SK-MEL-5 (cell line): ENCODE data around the gene CCDC146. TPM values are rescaled to one million over a fixed set of nuclear protein-coding genes. Genes with fewer than 3 reads are reported as not detected.

ENCODE experiments used
- DNase-seq: peaks from one replicate; pipeline ENCODE4 v3.0.0-alpha.2; 2016; ENCODE audit warnings: low read depth, low spot score
- in situ Hi-C: cut with HindIII; loops from 2 replicates; pipeline ENCODE4 v1.10.0; 2016; ENCODE audit warnings: low sequenced_read_pairs, high pct_unique_total_duplicates, low pct_unique_long_range_greater_than_20kb
- total RNA-seq: library from RNA; depleted of rRNA; stranded (reverse); fragments of >200 nt; shearing (Covaris generic); gene quantifications from 2 replicates; pipeline ENCODE4 v1.2.3, GENCODE V29; 2014

Gene CCDC146
- total RNA-seq, 1 experiment from 2014 or later: 0.95 TPM

DNA sequence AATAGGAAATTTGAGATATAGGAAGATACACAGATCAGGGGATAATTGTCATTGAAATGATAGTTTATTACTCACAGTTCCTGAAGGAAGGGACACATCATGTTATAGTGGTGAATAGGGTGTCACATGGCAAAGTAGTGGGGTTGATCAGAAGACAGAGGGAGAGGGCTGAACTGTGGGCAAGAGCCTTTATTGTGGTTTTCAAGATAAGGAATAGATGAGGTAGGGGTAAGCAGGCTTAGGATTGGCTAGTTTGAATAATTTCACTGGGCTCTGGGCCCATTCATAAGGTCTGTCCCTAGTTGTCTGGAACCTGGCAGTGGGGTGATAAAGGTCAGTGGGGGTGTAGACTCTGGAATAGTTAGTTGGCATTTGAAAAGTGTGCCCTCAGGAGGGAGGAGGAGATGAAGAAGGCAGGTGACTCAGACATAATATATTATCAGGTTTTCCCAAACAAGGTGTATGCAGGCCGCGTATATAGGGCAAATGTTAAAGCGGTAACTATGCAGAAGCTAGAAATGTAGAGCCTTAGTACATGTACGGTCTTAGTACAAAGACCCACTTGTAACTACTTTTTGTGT is 58.7 kb downstream of the CCDC146 start:
- no peak for DNase-seq
- in situ Hi-C loops: no loop called here

DNA sequence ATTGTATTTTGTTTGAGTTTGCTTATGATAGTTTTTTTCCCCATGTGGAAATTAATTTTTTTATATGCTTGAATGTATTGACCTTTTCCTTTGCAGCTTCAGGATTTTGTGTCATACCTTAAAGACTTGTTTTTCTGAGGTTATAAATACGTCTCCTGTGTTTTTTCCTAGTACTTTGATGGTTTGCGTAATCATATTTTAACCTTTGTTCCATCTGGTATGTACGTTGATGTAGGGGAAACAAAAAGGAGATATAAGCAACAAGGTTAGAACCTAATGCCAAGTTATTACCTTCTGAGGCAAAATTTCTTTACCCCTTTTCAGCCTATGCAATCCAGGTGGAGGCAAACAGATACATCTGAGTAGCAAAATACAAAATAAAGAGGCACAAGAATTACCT is 59.3 kb downstream of the CCDC146 start:
- in situ Hi-C loops: no loop called here
- no peak for DNase-seq

DNA sequence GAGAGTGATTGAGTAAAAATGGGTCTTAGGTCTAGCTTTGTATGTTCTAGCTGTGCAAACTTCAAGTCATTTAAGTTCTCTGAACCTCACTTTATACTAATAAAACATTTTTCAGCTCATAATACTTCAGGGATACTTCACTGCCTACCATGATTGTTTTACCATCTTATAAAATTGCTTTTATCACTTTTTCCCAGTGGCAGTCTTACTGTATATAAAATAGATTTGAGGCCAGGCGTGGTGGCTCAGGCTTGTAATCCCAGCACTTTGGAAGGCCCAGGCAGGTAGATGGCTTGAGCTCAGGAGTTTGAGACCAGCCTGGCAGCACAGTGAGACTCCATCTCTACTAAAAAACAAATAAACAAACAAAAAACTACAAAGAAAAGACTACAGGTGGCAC is 59.8 kb downstream of the CCDC146 start:
- DNase-seq: no peak

GRCh38 chr7:77184463-77184862 is 62.0 kb downstream of the CCDC146 start:
- in situ Hi-C loops: no loop called here
- DNase-seq: no peak

More for the DNA sequence above, 59.8 kb downstream of the CCDC146 start:
- in situ Hi-C loops: no loop called here

DNA sequence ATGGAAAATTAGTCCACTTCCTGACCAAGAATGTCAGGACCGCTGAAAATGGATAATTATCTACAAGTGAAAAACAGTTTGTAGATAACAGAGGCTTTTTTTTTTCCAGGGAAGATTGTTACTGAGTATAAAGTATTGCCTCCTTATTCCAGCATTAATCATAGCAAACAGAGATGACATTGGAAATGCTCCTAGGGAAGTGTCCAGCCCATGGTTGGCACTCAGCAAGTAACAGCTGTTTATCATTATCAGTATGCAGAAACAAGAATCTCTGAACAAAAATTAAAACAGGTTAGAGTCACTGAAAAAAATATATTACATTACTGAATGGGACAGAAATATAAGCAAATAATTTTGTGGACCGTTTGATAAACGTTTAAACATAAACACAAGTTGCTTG is 62.6 kb downstream of the CCDC146 start:
- in situ Hi-C loops: no loop called here
- no peak for DNase-seq

DNA sequence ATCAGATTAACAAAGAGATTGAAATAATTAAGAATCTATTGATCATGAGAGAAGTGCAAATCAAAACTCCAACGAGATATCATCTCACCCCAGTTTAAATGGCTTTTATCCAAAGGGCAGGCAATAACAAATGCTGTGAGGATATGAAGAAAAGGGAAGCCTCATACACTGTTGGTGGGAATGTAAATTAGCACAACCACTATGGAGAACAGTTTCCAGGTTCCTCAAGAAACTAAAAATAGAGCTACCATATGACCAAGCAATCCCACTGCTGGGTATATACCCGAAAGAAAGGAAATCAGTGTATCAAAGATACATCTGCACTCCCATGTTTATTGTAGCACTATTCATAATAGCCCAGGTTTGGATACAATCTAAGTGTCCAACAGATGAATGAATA is 63.5 kb downstream of the CCDC146 start:
- no peak for DNase-seq
- in situ Hi-C loops: no loop called here

DNA sequence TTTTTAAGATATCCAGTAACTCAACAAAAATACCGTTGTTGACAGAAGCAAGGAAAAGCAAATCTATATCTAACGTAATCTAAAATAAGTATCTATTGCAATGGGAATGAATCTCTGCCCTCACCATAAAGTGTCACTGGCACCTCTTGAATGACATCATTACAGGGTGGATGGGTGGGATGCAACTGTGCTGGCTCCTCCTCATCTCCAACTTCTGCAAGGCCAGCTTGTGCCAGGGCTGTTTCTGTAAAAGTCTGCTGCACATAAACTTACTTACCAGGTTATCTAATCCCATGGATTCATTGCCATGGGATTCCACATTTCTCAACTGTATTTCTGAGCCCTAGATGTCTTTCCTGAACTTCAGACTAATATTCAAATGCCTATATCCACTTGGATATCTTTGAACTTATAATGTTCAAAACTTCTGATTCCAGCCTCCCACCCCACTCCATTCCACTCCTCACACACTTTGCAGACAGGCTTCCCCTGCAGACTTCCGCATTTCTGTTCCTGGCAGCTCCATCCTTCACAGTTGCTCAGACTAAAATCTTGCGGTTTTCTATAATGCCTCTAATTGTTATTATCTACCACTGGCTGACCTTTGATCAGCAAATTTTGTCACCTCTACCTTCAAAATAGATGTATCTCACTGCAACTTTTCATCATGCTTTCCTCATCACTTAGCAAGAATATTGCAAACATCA is 66.5 kb downstream of the CCDC146 start:
- in situ Hi-C loops: no loop called here
- no peak for DNase-seq

- in situ Hi-C loops: no loop called here
- DNase-seq: no peak
These were observed 74.7 kb downstream of the CCDC146 start for GRCh38 chr7:77197141-77197540.

DNA sequence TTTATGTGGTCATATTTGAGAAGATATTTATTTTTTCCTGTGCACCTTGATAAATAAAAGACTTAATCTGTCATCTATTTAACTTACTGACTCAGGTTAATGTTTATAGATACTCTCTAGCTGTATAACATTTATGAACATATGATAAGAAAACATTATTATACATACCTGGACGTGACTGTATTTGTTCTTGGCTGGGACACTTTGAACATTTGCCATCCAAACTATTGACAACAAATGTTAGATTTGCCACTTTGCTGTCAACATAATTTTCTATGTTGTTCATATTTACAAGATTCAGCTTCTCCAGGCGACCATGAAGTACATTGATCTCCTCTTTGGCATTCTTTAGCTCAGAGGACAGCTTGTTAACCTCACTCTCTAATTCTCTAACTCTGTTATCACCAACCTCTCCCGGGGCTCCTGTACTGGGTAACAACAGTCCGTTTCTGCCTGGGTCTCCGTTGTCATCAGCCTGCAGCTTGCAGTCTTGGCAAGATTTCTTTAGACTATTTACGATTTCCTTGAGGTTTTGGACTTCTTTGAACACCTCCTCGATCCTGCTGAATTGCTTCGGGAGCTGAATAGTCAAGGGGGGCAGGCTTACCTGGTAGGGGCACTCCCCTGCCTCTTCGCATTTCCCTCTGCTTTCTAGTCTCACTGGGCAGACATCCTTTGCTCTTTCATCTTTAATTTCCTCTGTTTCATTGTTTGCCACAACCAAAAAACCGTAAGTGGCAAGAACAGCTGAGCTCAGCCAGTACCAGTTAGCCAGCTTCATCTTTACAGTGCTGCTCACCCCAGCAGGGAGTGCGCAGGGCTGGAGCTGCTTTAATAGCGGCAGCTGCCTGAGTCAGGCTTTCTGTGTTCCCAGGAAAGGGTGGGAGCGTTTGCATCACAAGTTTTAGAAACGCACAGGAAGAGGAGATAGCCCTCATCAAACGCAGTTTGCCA is 76.9 kb downstream of the CCDC146 start, which contains the start of gene FGL2:
TSS of gene FGL2 (minus strand) at position 807 of the 954 bp plus-strand sequence. CDS start at position 781, 26 bp downstream.
- in situ Hi-C loops: no loop called here
- no peak for DNase-seq

DNA sequence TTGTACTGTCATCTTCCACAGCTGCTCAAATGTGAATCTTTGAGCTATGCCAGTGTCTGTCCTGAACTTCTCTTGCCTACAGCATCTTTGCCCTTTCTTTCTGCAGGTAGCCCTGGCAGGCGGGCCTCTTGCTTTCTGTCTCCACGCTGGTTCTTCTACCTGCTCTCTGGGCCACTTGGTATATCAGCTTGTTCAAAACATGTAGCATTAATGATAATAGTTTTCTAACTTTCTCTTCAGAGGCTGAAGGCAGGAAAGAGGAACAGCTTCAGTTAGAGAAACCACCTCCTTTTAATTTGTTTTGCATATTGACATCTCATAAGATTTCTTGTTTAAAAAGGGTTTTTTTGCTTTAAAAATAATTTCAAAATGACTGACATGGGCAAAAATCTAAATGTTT is 78.1 kb downstream of the CCDC146 start:
- in situ Hi-C loops: no loop called here
- no peak for DNase-seq

DNA sequence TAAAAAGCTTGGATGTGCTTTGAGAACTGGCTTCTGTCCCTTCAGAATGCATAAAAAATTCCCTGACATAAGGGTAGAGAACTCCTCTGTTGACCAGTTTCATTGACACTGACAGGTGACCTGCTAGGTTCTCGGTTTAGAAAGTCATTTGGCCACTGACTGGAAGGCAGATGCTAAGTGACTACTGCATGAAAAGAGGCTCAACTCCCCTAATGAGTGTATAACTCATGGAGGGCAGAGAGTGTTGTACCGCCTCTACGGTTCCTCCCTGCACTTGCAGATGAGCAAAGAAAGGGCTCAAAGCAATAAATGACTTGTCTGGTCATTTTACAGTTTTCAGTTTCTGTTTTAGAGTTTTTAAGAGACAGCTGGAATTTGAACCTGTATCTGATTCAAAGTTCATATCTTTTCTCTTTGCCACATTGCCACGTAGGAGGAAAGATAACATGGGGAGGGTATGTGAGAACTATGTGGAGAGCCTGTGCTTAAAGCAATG is 80.1 kb downstream of the CCDC146 start:
- DNase-seq: no peak
- in situ Hi-C loops: no loop called here

DNA sequence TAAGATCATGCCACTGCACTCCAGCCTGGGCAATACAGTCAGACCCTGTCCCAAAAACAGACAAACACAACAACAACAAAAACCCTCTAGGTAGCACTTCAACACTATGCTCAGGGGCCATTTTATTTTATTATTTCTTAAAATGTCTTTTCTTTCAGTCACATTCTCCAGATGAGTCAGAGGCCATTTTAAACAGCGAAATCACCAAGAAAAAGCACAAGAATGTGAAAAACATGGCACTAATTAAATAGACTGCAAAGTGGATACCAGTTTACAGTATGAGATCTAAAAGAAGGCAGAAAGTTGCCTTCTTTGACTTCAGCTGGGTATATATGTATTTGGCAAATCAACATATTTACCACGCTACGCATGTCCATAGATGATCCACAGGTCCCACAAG is 83.3 kb downstream of the CCDC146 start:
- in situ Hi-C loops: no loop called here
- no peak for DNase-seq

GRCh38 chr7:77208416-77208815 is 86.0 kb downstream of the CCDC146 start:
- in situ Hi-C loops: no loop called here
- DNase-seq: no peak

- in situ Hi-C loops: no loop called here
- no peak for DNase-seq
These were observed 87.2 kb downstream of the CCDC146 start for GRCh38 chr7:77209479-77210139.

DNA sequence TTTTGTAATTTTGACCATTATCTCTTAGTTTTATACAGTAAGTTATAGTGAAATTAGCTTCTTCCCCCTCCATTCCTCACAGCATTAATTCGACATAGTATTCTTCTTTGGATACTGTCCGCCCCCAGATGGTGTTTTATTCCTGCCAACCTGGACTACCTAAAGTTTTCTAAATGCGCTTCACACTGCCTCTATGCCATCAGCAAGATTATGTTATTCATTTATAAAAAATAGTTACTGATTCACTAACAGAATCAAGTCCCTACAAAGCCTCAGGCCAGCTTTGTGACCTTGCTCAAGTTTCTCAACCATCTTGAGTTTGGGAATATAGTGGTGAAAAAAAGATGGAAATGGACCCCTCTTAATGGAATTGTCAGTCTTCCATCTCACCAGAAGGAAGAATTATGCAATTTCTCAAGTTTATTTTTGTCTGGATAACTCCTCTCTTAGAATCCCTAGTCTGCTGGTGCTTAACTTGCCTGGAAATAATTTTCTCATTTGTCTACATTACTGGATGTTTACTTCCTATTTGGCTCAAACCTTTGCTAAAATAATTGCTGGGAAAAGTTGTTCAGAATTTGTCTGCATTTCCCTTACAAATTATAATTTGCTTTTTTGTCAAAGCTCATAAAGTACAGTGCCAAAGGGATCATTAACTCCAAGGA is 93.9 kb downstream of the CCDC146 start:
- in situ Hi-C loops: no loop called here
- DNase-seq: no peak

DNA sequence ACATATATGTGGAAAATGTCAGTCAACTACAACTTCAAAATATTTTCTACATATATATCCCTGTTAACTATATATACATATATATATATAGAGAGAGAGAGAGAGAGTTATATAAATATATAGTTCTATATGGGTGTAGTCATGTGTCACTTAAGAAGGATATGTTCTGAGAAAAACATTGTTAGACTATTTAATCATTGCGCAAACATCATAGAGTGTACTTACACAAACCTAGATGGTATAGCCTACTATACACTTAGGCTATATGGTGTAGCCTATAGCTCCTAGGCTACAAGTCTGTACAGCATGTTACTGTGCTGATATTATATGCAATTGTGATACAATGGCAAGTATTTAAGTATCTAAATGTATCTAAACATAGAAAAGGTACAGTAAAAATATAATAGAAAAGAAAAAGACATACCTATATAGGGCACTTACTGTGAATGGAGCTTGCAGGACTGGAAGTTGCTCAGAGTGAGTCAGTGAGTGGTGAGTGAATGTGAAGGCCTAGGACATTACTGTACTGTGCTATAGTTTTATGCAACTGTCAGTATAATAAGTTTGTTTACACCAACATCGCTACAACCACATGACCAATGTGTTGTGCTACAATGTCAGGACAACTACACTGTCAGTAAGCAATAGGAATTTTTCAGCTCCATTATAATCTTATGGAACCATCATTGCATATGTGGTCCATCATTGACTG is 95.2 kb downstream of the CCDC146 start:
- in situ Hi-C loops: no loop called here
- no peak for DNase-seq
